HUES6 (cell line): ENCODE data around the gene ITGA11.

Source experiments
- H3K27ac ChIP-seq: 2 replicates; pipeline ENCODE4 v1.7.0; 2013; ENCODE audit warnings: low read depth, mild to moderate bottlenecking, low read length, inconsistent platforms
- H3K27me3 ChIP-seq: 2 replicates; pipeline ENCODE4 v1.6.1; 2013; ENCODE audit warnings: low read length; ENCODE audit not compliant: control insufficient read depth, insufficient read depth
- H3K36me3 ChIP-seq: 2 replicates; pipeline ENCODE4 v1.6.1; 2013; ENCODE audit warnings: low read length; ENCODE audit not compliant: control insufficient read depth, insufficient read depth
- H3K4me1 ChIP-seq: 2 replicates; pipeline ENCODE4 v1.6.1; 2013; ENCODE audit warnings: low read length; ENCODE audit not compliant: control insufficient read depth, insufficient read depth
- H3K4me3 ChIP-seq: 2 replicates; pipeline ENCODE4 v1.5.1; 2013; ENCODE audit warnings: low read depth, low read length
- H3K9ac ChIP-seq: one replicate; pipeline ENCODE4 v1.6.1; 2013; ENCODE audit warnings: mild to moderate bottlenecking, low read length
- H3K9me3 ChIP-seq: 2 replicates; pipeline ENCODE4 v1.6.1; 2013; ENCODE audit warnings: low read depth, low read length; ENCODE audit not compliant: control insufficient read depth, insufficient read depth

ITGA11 gene

DNA sequence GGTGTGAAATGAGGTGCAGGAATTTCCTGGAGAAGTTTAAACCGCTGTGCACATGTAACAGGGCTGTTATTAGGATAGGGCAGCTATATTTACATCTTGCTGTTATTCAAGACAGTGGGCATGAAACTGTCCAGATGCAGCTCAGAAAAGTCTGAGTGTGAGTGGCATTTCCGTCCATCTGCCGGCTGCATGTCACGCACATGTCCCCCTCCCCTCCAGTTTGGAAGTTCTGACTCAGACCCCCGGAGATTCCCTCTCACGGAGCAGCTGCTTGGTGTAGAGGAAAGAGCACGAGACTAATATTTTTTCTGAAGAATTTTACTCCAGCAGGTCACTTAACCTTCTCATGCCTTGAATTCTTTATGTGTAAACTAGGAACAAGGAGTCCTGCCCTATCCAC, 84.6 kb downstream of the ITGA11 start:
- no peak overlapping the region for H3K9ac ChIP-seq
- H3K9me3 ChIP-seq, result no peaks in the 10 kb centered on the region
- H3K4me3 ChIP-seq, result no peak overlapping the region
- H3K27ac ChIP-seq, result no peak overlapping the region
- H3K27me3 ChIP-seq, result no peaks in the 10 kb centered on the region
- H3K4me1 ChIP-seq, result no peaks in the 10 kb centered on the region
- no peaks in the 10 kb centered on the region for H3K36me3 ChIP-seq

DNA sequence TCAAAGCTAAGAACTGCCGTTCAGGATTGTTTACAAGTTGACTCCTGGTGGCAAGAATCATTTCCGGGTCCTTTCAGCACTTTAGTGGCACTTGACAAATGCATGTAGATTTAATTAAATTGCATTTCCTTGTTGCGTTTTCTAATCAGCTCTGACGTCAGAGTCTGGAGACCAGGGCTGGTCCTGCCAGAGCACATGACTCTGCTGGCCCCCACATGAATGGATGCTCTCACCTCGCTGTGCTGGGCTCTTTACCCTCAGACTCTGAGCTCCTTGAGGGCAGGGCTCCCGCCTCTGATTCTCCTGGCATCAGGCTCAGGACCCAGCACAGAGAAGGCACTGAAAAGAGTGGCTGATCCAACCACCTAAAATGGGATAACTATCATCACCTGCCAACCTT, 85.0 kb downstream of the ITGA11 start:
- Histone ChIP-seq H3K4me3 (no peak overlapping the region), H3K27ac (no peak overlapping the region), H3K4me1 (no peaks in the 10 kb centered on the region), H3K9me3 (no peaks in the 10 kb centered on the region), H3K9ac (no peak overlapping the region), H3K27me3 (no peaks in the 10 kb centered on the region), H3K36me3 (no peaks in the 10 kb centered on the region)

DNA sequence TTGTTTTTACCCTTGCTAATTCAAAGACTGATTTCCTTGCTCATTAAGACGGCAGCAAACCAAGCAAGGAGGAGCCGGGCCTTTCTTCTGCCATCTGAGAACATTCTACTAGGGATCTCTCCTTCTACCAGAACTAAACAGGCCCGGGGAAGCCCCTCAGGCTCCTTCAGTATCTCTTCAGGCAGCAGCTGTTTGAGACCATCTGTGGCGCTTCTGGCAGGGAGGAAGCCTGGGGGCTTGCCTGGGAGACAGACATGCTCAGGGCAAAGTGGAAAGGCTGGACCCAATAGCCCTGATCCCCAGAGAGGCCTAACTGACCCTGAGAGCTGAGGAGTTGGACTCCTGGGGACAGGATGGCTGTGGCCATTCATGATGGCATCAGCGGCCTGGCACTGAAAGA, 86.5 kb downstream of the ITGA11 start:
- Histone ChIP-seq H3K4me1 (no peaks in the 10 kb centered on the region), H3K27me3 (no peaks in the 10 kb centered on the region), H3K9me3 (no peaks in the 10 kb centered on the region)

DNA sequence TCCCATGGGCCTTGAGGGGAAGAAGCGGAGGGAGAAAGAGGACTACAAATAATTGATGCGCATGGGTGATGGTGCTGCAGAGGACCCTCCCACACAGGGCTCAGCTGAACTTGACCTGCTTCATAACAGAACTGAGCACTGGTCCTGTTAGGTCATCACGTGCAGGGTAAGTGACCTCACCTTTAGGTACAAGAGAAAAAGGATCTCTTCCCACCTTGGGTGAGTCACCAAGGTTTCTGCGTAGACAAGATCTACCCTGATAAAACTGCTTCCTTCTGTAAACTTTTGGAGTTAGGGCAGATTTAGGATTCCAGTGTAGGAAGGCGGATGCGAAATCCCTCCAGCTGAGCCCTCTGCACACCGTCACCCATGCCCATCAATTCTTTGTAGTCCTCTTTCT, 87.4 kb downstream of the ITGA11 start:
- Histone ChIP-seq H3K4me1 (no peaks in the 10 kb centered on the region), H3K36me3 (no peaks in the 10 kb centered on the region), H3K27me3 (no peaks in the 10 kb centered on the region), H3K9me3 (no peaks in the 10 kb centered on the region), H3K4me3 (no peak overlapping the region), H3K27ac (no peak overlapping the region), H3K9ac (no peak overlapping the region)

More for the DNA sequence above, 86.5 kb downstream of the ITGA11 start:
- Histone ChIP-seq H3K9ac (no peak overlapping the region), H3K27ac (no peak overlapping the region), H3K36me3 (no peaks in the 10 kb centered on the region), H3K4me3 (no peak overlapping the region)

DNA sequence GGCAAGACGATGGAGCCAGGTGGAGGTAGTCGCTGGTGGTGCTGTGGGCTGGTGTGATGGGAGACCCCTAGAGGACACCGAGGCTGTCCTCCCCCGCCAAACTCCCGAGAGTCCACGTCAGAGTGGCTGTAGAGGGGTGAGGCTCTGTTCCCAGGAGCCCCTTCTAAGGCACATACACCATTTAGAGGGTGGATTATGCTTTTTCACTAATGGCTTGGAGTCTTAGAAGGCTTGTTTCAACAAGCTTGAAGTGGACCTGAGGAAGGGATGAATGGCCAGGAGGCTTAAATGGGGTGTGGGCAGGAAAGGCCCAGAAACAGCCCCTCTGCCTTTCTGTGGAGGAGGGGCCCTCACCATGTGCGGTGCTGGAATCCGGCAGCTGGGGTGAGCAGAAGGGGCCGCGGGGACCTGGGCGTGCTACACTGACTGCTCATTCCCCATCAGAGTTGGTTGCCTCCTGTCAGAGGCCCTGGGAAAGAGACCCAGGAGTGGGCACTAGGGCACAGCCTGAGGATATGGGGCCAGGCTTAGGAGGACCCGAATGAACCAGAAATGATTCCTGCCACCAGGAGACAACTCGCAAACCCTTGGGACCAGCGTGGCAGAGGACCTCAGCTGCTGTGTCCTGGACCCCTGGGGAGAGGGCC, 88.3 kb downstream of the ITGA11 start:
- no peaks in the 10 kb centered on the region for H3K4me1 ChIP-seq
- H3K27ac ChIP-seq, result no peak overlapping the region
- H3K27me3 ChIP-seq, result no peaks in the 10 kb centered on the region
- no peaks in the 10 kb centered on the region for H3K36me3 ChIP-seq
- H3K9me3 ChIP-seq, result no peaks in the 10 kb centered on the region
- no peak overlapping the region for H3K9ac ChIP-seq
- H3K4me3 ChIP-seq, result no peak overlapping the region

DNA sequence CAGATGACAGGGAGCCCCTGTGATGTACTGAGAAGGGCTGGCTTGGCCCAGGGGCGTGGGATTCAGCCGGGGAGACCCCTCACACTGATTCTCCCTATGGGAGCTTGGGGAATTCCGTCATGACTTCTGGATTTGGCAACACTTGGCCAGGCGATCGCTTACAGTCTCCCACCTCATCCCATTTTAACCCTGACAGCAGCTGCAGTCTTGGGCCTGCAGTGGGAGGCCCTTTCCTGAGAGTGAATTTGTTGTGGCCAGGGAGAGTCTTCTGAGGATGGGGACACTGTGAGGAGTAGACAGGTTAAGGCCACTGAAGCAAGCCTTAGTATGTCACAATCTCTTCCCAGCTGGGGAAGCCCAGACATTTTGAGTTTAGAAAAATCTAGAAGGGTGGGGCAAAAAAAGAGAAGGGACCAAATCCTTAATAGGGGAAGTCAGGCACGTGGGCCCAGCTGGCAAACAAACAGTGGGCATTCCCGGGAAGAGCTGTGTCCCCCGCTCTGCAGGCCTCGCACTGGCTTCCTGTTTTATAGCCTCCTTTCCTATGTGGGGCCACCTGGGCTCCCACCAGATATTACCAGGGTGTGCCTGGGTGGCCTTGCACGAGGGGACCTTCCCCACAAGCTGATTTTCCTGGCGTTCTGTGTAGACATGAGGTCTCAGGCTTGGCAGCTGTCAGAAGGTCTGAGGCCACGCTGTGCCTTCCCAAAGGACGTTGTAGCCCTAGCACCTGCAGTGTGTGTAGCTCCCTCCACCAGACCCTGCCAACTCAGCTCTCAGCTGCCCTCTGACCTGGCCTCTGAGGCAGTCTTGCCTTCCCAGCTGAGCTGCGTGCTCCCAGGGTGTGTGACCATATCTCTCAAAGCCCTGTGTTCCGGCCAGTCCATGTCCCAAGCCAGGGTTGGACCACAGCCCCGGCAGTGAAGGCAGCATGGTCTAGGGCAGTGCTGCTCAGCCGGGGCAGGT, 89.9 kb downstream of the ITGA11 start:
- H3K9ac ChIP-seq, result no peak overlapping the region
- H3K4me3 ChIP-seq, result no peak overlapping the region
- H3K27ac ChIP-seq, result no peak overlapping the region
- H3K9me3 ChIP-seq, result no peaks in the 10 kb centered on the region
- no peaks in the 10 kb centered on the region for H3K36me3 ChIP-seq
- no peaks in the 10 kb centered on the region for H3K27me3 ChIP-seq
- no peaks in the 10 kb centered on the region for H3K4me1 ChIP-seq

DNA sequence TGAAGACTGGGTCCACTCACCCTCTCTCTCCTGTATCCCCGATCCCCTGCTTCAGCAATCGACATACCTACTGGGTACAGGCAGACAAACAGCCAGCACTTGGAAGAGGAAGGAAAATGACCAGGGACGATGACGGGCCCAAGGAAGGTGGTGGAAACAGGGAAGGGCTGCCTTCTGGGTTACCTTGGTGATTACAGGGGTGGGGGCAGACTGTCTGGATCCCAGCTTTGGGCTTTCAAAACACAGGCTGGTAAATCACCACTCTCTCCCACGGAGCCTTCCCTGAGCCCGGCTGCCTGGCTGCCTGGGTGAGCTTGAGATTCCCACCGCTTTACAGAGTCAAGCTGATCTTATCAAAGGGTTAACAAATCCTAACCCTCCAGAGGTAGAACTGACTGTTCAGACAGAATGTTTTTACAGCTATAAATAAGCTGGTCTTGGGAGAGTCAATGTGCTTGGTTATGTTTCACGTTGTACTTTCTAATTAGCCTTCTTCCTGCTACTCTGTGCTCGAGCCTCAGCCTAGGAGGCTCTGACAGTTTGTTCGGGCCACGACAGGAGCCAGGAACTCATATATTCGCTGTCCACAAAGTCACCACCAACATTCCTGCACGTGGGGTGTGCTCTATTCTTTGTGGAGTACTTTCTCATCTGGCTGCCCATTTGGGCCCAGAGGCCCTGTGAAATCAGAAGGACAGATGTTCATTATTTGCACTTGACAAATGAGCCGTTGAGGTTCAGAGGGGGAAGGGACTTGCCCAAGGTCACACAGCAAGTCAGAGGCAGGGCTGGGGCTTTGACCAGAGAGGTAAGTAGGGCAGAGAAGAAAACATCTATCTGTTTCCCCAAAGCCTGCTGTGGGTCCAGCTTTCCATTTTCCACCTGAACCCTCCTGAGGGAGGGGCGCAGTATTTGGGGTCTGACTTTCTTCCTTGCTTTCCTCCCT, 91.0 kb downstream of the ITGA11 start:
- Histone ChIP-seq H3K9me3 (no peaks in the 10 kb centered on the region), H3K36me3 (no peaks in the 10 kb centered on the region), H3K4me1 (no peaks in the 10 kb centered on the region), H3K9ac (no peak overlapping the region), H3K27me3 (no peaks in the 10 kb centered on the region), H3K4me3 (no peak overlapping the region), H3K27ac (no peak overlapping the region)

DNA sequence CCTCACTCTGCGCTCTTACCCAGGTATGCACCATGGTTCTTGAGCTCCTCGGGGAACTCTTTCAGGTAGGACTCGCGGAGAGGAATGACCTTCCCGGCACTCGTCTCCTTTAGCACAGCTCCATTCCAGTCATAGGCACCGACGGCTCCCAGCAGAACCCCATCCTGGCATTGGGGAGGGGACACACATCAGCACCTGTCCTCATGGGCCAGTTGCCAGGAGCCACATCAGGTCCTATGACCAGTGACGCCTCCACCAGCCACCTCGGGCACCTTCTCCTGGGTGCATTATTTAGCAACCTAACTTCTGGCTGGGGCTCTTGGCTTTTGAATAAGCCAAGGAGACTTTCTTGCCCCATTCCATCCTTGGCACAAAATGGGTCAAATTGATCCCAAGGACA, 92.5 kb downstream of the ITGA11 start:
- no peak overlapping the region for H3K27ac ChIP-seq
- no peak overlapping the region for H3K4me3 ChIP-seq
- no peak overlapping the region for H3K9ac ChIP-seq
- H3K4me1 ChIP-seq, result no peaks in the 10 kb centered on the region
- no peaks in the 10 kb centered on the region for H3K36me3 ChIP-seq
- H3K27me3 ChIP-seq, result no peaks in the 10 kb centered on the region
- H3K9me3 ChIP-seq, result no peaks in the 10 kb centered on the region

DNA sequence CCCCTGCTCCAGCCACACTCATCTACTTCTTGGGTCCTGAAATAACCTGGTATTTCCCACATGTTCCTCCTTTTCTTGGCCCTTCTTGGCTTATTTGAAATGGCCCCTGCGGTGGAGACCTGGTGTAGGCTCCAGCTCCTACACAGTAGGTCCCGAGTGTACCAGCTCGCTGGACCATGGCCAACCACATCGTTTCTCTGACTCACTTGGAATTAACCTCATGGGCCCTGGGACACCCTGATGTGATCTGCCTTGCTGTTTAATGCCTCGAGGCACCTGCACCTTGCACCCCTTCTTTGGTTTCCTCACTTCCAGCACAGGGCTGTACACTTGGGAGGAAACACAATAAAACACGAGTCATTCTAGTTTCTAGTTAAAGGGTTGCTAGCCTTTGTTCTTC, 94.1 kb downstream of the ITGA11 start:
- no peaks in the 10 kb centered on the region for H3K27me3 ChIP-seq
- H3K4me1 ChIP-seq, result no peaks in the 10 kb centered on the region
- H3K4me3 ChIP-seq, result no peak overlapping the region
- H3K9me3 ChIP-seq, result no peaks in the 10 kb centered on the region
- H3K27ac ChIP-seq, result no peak overlapping the region
- no peak overlapping the region for H3K9ac ChIP-seq
- H3K36me3 ChIP-seq, result no peaks in the 10 kb centered on the region

DNA sequence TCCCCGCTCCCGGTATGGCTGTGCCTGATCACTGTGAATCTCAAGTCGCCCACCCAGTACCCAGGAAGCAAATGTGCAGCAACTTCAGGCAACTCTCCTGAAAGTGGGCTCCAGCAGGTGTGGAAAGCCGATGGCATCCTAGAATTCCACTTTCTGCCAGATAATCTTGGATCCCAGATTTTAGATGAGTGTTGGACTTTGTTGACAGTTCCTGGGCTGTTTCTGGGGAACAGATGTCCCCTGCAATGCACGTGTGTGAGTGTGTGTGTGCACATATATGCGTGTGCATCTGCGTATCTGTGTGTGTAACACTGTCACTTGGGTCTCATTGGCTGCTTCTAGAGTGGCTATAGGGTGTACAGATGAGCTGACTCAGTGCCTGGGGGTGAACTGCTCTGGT, 95.4 kb downstream of the ITGA11 start:
- Histone ChIP-seq H3K9me3 (no peaks in the 10 kb centered on the region), H3K27me3 (no peaks in the 10 kb centered on the region), H3K27ac (no peak overlapping the region), H3K4me3 (no peak overlapping the region), H3K4me1 (no peaks in the 10 kb centered on the region), H3K9ac (no peak overlapping the region), H3K36me3 (no peaks in the 10 kb centered on the region)
